H9 (cell line): Measurements from ENCODE around the gene MOB3B. TPM values are rescaled to one million over a fixed set of nuclear protein-coding genes. Genes with fewer than 3 reads are reported as not detected.

Source experiments
- DNase-seq: peaks from one replicate; pipeline ENCODE4 v3.0.0-alpha.2; 2017
- H2AFZ ChIP-seq: one replicate; pipeline ENCODE4 v1.6.1; 2013; ENCODE audit warnings: mild to moderate bottlenecking, low read length, control low read depth, moderate library complexity
- H2AK5ac ChIP-seq: 2 replicates; pipeline ENCODE4 v1.6.1; 2013; ENCODE audit warnings: low read length, control low read depth, mixed read lengths; ENCODE audit not compliant: insufficient read length
- H2BK120ac ChIP-seq: one replicate; pipeline ENCODE4 v1.6.1; 2013; ENCODE audit warnings: low read depth, mild to moderate bottlenecking, low read length, control low read depth, inconsistent platforms; ENCODE audit not compliant: poor library complexity, severe bottlenecking
- H2BK12ac ChIP-seq: 2 replicates; pipeline ENCODE4 v1.6.1; 2013; ENCODE audit warnings: low read length, control low read depth, mixed read lengths, low read depth; ENCODE audit not compliant: insufficient read length
- H2BK15ac ChIP-seq: 2 replicates; pipeline ENCODE4 v1.6.1; 2013; ENCODE audit warnings: low read depth, low read length, control low read depth
- H2BK20ac ChIP-seq: one replicate; pipeline ENCODE4 v1.6.1; 2013; ENCODE audit warnings: low read depth, mild to moderate bottlenecking, low read length, control low read depth, inconsistent platforms; ENCODE audit not compliant: poor library complexity, severe bottlenecking
- H2BK5ac ChIP-seq: 2 replicates; pipeline ENCODE4 v1.6.1; 2013; ENCODE audit warnings: low read length, control low read depth, mixed read lengths; ENCODE audit not compliant: insufficient read length
- H3K14ac ChIP-seq: 2 replicates; pipeline ENCODE4 v1.6.1; 2013; ENCODE audit warnings: low read length, control low read depth; ENCODE audit not compliant: insufficient read depth
- H3K18ac ChIP-seq: 2 replicates; pipeline ENCODE4 v1.6.1; 2013; ENCODE audit warnings: low read depth, mild to moderate bottlenecking, mixed read lengths, low read length, control low read depth; ENCODE audit not compliant: insufficient read length
- H3K23ac ChIP-seq: 2 replicates; pipeline ENCODE4 v1.6.1; 2013; ENCODE audit warnings: low read length, control low read depth, mixed read lengths, low read depth; ENCODE audit not compliant: insufficient read length
- H3K23me2 ChIP-seq: 2 replicates; pipeline ENCODE4 v1.6.1; 2013; ENCODE audit warnings: low read depth, mild to moderate bottlenecking, mixed read lengths, low read length, control low read depth; ENCODE audit not compliant: insufficient read length, poor library complexity, severe bottlenecking
- H3K27ac ChIP-seq: 2 replicates; pipeline ENCODE4 v1.5.1; 2013; ENCODE audit warnings: low read length, control low read depth, mixed read lengths, low read depth; ENCODE audit not compliant: insufficient read length
- H3K27me3 ChIP-seq: 2 replicates; pipeline ENCODE4 v1.6.1; 2013; ENCODE audit warnings: low read length, control low read depth, inconsistent platforms; ENCODE audit not compliant: insufficient read depth
- H3K4ac ChIP-seq: 2 replicates; pipeline ENCODE4 v1.6.1; 2013; ENCODE audit warnings: low read depth, mild to moderate bottlenecking, control low read depth, inconsistent platforms, low read length, moderate library complexity
- H3K4me1 ChIP-seq: 2 replicates; pipeline ENCODE4 v1.6.1; 2013; ENCODE audit warnings: low read length, control low read depth, inconsistent platforms; ENCODE audit not compliant: insufficient read depth
- H3K4me2 ChIP-seq: 2 replicates; pipeline ENCODE4 v1.6.1; 2013; ENCODE audit warnings: low read length, control low read depth, mixed read lengths; ENCODE audit not compliant: insufficient read length, insufficient read depth
- H3K56ac ChIP-seq: 2 replicates; pipeline ENCODE4 v1.6.1; 2013; ENCODE audit warnings: low read depth, mild to moderate bottlenecking, mixed read lengths, low read length, control low read depth; ENCODE audit not compliant: insufficient read length
- H3K79me1 ChIP-seq: 2 replicates; pipeline ENCODE4 v1.6.1; 2013; ENCODE audit warnings: low read depth, mild to moderate bottlenecking, moderate library complexity, low read length, control low read depth, inconsistent platforms; ENCODE audit not compliant: insufficient read depth, poor library complexity, severe bottlenecking
- H3K79me2 ChIP-seq: 2 replicates; pipeline ENCODE4 v1.6.1; 2013; ENCODE audit warnings: low read length, control low read depth, inconsistent platforms; ENCODE audit not compliant: insufficient read depth
- H3K9ac ChIP-seq: 2 replicates; pipeline ENCODE4 v1.6.1; 2013; ENCODE audit warnings: low read length, control low read depth, mixed read lengths; ENCODE audit not compliant: insufficient read length; ENCODE audit errors: extremely low read depth
- H3K9me3 ChIP-seq: one replicate; pipeline ENCODE4 v1.6.1; 2013; ENCODE audit warnings: low read depth, low read length, inconsistent platforms; ENCODE audit not compliant: control insufficient read depth
- H3T11ph ChIP-seq: one replicate; pipeline ENCODE4 v1.6.1; 2013; ENCODE audit warnings: mild to moderate bottlenecking, low read length, control low read depth, inconsistent platforms
- H4K20me1 ChIP-seq: one replicate; pipeline ENCODE4 v1.6.1; 2013; ENCODE audit not compliant: control insufficient read depth, insufficient read length, insufficient read depth
- H4K5ac ChIP-seq: 2 replicates; pipeline ENCODE4 v1.6.1; 2013; ENCODE audit warnings: low read depth, mild to moderate bottlenecking, mixed read lengths, low read length, control low read depth; ENCODE audit not compliant: insufficient read length
- H4K8ac ChIP-seq: replicated peaks from 2 replicates; pipeline ENCODE4 v1.6.1; 2013; ENCODE audit warnings: low read length, control low read depth, mixed read lengths, low read depth; ENCODE audit not compliant: insufficient read length
- H4K91ac ChIP-seq: 2 replicates; pipeline ENCODE4 v1.6.1; 2013; ENCODE audit warnings: low read depth, mild to moderate bottlenecking, moderate library complexity, mixed read lengths, low read length, control low read depth; ENCODE audit not compliant: insufficient read length
- H3K27ac Mint-ChIP-seq, 3 experiments: 2 replicates in 2 of 3; 3 replicates in 1 of 3; pipeline ENCODE4 v1.8.0; 2020 to 2021; ENCODE audit warnings: mixed read lengths in 3 of 3, mild to moderate bottlenecking in 1 of 3, moderate library complexity in 1 of 3
- H3K27me3 Mint-ChIP-seq: 2 replicates; pipeline ENCODE4 v1.8.0; 2021; ENCODE audit warnings: low read depth, mild to moderate bottlenecking, moderate library complexity, mixed read lengths
- H3K36me3 Mint-ChIP-seq, 3 experiments: 2 replicates in 2 of 3; 3 replicates in 1 of 3; pipeline ENCODE4 v1.8.0; 2020 to 2021; ENCODE audit warnings: low read depth in 3 of 3, mixed read lengths in 3 of 3; ENCODE audit not compliant: insufficient read depth in 1 of 3
- H3K4me1 Mint-ChIP-seq, 2 experiments: 2 replicates each; pipeline ENCODE4 v1.8.0; 2020; ENCODE audit warnings: mixed read lengths in 2 of 2
- H3K4me3 Mint-ChIP-seq, 2 experiments: 2 replicates in 1 of 2; 3 replicates in 1 of 2; pipeline ENCODE4 v1.8.0; 2020 to 2021; ENCODE audit warnings: mild to moderate bottlenecking in 2 of 2, mixed read lengths in 2 of 2, moderate library complexity in 1 of 2
- H3K9me3 Mint-ChIP-seq, 2 experiments: 2 replicates in 1 of 2; 3 replicates in 1 of 2; pipeline ENCODE4 v1.8.0; 2020; ENCODE audit warnings: mild to moderate bottlenecking in 2 of 2, mixed read lengths in 2 of 2, moderate library complexity in 1 of 2
- WGBS: extraction: QIAGEN DNeasy Blood & Tissue Kit; methylation state at CpG from one replicate; pipeline ENCODE4 v1.1.7; 2013; ENCODE audit warnings: missing lambda C conversion rate, low lambda C conversion rate, mixed read lengths; ENCODE audit not compliant: insufficient read length; ENCODE audit errors: extremely low coverage; 5-methylcytosine and 5-hydroxymethylcytosine counted together
- total RNA-seq: library from RNA; stranded (reverse); gene quantifications from 2 replicates; pipeline ENCODE4 v1.2.1, GENCODE V29; 2021
- TF ChIP-seq, protein P1 (sequence below): fragments of 200-600 bp; sonication (generic); conservative IDR thresholded peaks from 3 replicates; pipeline ENCODE4 v1.8.0; 2021; ENCODE audit warnings: antibody characterized with exemption, mild to moderate bottlenecking

Gene MOB3B
- total RNA-seq, 1 experiment from 2014 or later, result 9.8 TPM

DNA sequence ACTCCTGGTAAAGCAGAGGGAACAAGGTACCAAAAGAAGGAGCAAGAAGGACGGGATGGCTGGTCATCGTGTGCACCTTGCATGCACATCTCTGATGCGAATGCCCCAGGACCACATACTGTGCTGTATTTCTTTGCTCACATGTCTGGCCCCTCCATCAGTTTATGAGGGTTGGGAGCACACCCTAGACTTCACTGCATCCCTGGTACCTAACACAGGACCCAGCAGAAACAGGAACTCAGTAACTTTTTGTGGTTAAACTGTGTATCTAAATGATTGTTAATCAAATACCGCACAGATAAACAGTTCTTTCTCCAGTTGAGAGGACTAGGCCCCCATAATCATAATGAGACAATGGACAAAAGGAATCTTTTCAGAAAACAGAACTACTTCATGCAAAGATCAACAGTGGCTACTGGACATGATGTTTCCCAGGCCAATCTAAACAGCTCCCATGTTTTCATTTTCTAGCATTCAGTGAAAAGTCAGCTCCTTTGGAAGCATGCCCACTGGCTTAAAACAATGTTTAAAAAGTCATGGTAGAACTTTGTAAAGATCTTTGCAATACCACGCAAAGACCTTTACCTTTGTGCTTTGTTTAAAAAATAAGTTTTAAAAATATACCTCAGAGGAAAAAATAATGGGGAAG lies 61.0 kb downstream of the MOB3B start:
- Histone ChIP-seq H3K27me3 (no peaks in the 10 kb centered on the region), H4K20me1 (no peaks in the 10 kb centered on the region), H3K9ac (no peak overlapping the region), H3K4me1 (peaks cover 4% of the 10 kb centered on the region), H3K4me2 (no peak overlapping the region), H3K18ac (no peak overlapping the region), H3K79me2 (no peaks in the 10 kb centered on the region), H3K14ac (no peak overlapping the region), H3K56ac (no peak overlapping the region), H2BK120ac (no peak overlapping the region), H3K23me2 (no peaks in the 10 kb centered on the region), H4K5ac (no peak overlapping the region), H3K4ac (no peak overlapping the region), H2BK20ac (no peak overlapping the region), H3T11ph (no peak overlapping the region), H4K91ac (no peak overlapping the region), H3K23ac (no peak overlapping the region), H2BK12ac (no peak overlapping the region), H2BK15ac (no peak overlapping the region), H4K8ac (no peak overlapping the region), H2BK5ac (no peak overlapping the region), H2AK5ac (no peak overlapping the region), H3K9me3 (no peaks in the 10 kb centered on the region), H3K27ac (no peak overlapping the region), H2AFZ (no peak overlapping the region), H3K79me1 (no peaks in the 10 kb centered on the region)
- peaks cover 35 to 43% of the 10 kb centered on the region in 2 experiments for H3K4me1 Mint-ChIP-seq
- TF ChIP-seq, protein P1, sequence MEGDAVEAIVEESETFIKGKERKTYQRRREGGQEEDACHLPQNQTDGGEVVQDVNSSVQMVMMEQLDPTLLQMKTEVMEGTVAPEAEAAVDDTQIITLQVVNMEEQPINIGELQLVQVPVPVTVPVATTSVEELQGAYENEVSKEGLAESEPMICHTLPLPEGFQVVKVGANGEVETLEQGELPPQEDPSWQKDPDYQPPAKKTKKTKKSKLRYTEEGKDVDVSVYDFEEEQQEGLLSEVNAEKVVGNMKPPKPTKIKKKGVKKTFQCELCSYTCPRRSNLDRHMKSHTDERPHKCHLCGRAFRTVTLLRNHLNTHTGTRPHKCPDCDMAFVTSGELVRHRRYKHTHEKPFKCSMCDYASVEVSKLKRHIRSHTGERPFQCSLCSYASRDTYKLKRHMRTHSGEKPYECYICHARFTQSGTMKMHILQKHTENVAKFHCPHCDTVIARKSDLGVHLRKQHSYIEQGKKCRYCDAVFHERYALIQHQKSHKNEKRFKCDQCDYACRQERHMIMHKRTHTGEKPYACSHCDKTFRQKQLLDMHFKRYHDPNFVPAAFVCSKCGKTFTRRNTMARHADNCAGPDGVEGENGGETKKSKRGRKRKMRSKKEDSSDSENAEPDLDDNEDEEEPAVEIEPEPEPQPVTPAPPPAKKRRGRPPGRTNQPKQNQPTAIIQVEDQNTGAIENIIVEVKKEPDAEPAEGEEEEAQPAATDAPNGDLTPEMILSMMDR, result no peak
- no CpG with 5 or more reads among the region's 5 CpGs for WGBS
- no peak overlapping the region for H3K4me3 Mint-ChIP-seq
- DNase-seq, result no peak
- H3K27ac Mint-ChIP-seq, result no peak overlapping the region
- H3K36me3 Mint-ChIP-seq, result no peaks in the 10 kb centered on the region; a peak in 3 of 7 replicates
- H3K9me3 Mint-ChIP-seq, result no peaks in the 10 kb centered on the region
- no peaks in the 10 kb centered on the region for H3K27me3 Mint-ChIP-seq
